Measurements from ENCODE around the gene TMEM89.

Gene TMEM89

GRCh38 chr3:48591886-48592518, 29.6 kb downstream of the TMEM89 start:
- no peak for DNase-seq
- Histone ChIP-seq H3K4me1 (ENCODE audit: control insufficient read depth, insufficient read depth, low read length, poor library complexity, severe bottlenecking) (peaks cover 5% of the 10 kb centered on the region), H3K27ac (ENCODE audit: insufficient read depth, low read length, poor library complexity, severe bottlenecking) (no peak overlapping the region), H3K27me3 (replicated peaks; ENCODE audit: control insufficient read depth, insufficient read depth, low read length, poor library complexity, severe bottlenecking) (peaks cover 11% of the 10 kb centered on the region), H3K9me3 (ENCODE audit: control insufficient read depth, low read length) (no peaks in the 10 kb centered on the region), H3K4me3 (ENCODE audit: insufficient read depth, low read depth, low read length, poor library complexity, severe bottlenecking) (no peak overlapping the region), H3K36me3 (ENCODE audit: control insufficient read depth, insufficient read depth, low read length) (no peaks in the 10 kb centered on the region)

GRCh38 chr3:48591436-48591835, 30.1 kb downstream of the TMEM89 start:
- DNase-seq: no peak
- H3K36me3 ChIP-seq (ENCODE audit: control insufficient read depth, insufficient read depth, low read length): no peaks in the 10 kb centered on the region
- no peak overlapping the region for H3K4me3 ChIP-seq (ENCODE audit: insufficient read depth, low read depth, low read length, poor library complexity, severe bottlenecking)
- H3K27ac ChIP-seq (ENCODE audit: insufficient read depth, low read length, poor library complexity, severe bottlenecking): no peak overlapping the region
- H3K9me3 ChIP-seq (ENCODE audit: control insufficient read depth, low read length): no peaks in the 10 kb centered on the region
- H3K4me1 ChIP-seq (ENCODE audit: control insufficient read depth, insufficient read depth, low read length, poor library complexity, severe bottlenecking): peaks cover 5% of the 10 kb centered on the region
- H3K27me3 ChIP-seq (replicated peaks; ENCODE audit: control insufficient read depth, insufficient read depth, low read length, poor library complexity, severe bottlenecking): peaks cover 11% of the 10 kb centered on the region

- H3K9me3 ChIP-seq (ENCODE audit: control insufficient read depth, low read length): no peaks in the 10 kb centered on the region
- H3K36me3 ChIP-seq (ENCODE audit: control insufficient read depth, insufficient read depth, low read length): no peaks in the 10 kb centered on the region
- no peak overlapping the region for H3K27ac ChIP-seq (ENCODE audit: insufficient read depth, low read length, poor library complexity, severe bottlenecking)
- H3K4me3 ChIP-seq (ENCODE audit: insufficient read depth, low read depth, low read length, poor library complexity, severe bottlenecking): no peak overlapping the region
- no peaks in the 10 kb centered on the region for H3K4me1 ChIP-seq (ENCODE audit: control insufficient read depth, insufficient read depth, low read length, poor library complexity, severe bottlenecking)
- no peak for DNase-seq
- H3K27me3 ChIP-seq (replicated peaks; ENCODE audit: control insufficient read depth, insufficient read depth, low read length, poor library complexity, severe bottlenecking): peaks cover 3% of the 10 kb centered on the region
These were observed 33.3 kb downstream of the TMEM89 start for GRCh38 chr3:48588230-48588629.

- Histone ChIP-seq H3K4me3 (ENCODE audit: insufficient read depth, low read depth, low read length, poor library complexity, severe bottlenecking) (no peak overlapping the region), H3K9me3 (ENCODE audit: control insufficient read depth, low read length) (no peaks in the 10 kb centered on the region), H3K4me1 (ENCODE audit: control insufficient read depth, insufficient read depth, low read length, poor library complexity, severe bottlenecking) (no peaks in the 10 kb centered on the region), H3K36me3 (ENCODE audit: control insufficient read depth, insufficient read depth, low read length) (no peaks in the 10 kb centered on the region), H3K27ac (ENCODE audit: insufficient read depth, low read length, poor library complexity, severe bottlenecking) (no peak overlapping the region), H3K27me3 (replicated peaks; ENCODE audit: control insufficient read depth, insufficient read depth, low read length, poor library complexity, severe bottlenecking) (no peaks in the 10 kb centered on the region)
- no peak for DNase-seq
These were observed 33.9 kb downstream of the TMEM89 start for GRCh38 chr3:48587686-48588085.

GRCh38 chr3:48585411-48585810, 36.2 kb downstream of the TMEM89 start:
- DNase-seq: no peak
- Histone ChIP-seq H3K27me3 (replicated peaks; ENCODE audit: control insufficient read depth, insufficient read depth, low read length, poor library complexity, severe bottlenecking) (no peaks in the 10 kb centered on the region), H3K4me3 (ENCODE audit: insufficient read depth, low read depth, low read length, poor library complexity, severe bottlenecking) (no peak overlapping the region), H3K36me3 (ENCODE audit: control insufficient read depth, insufficient read depth, low read length) (no peaks in the 10 kb centered on the region), H3K4me1 (ENCODE audit: control insufficient read depth, insufficient read depth, low read length, poor library complexity, severe bottlenecking) (no peaks in the 10 kb centered on the region), H3K27ac (ENCODE audit: insufficient read depth, low read length, poor library complexity, severe bottlenecking) (no peak overlapping the region), H3K9me3 (ENCODE audit: control insufficient read depth, low read length) (no peaks in the 10 kb centered on the region)

GRCh38 chr3:48584836-48585235, 36.7 kb downstream of the TMEM89 start:
- H3K36me3 ChIP-seq (ENCODE audit: control insufficient read depth, insufficient read depth, low read length): no peaks in the 10 kb centered on the region
- H3K27ac ChIP-seq (ENCODE audit: insufficient read depth, low read length, poor library complexity, severe bottlenecking): no peak overlapping the region
- no peaks in the 10 kb centered on the region for H3K9me3 ChIP-seq (ENCODE audit: control insufficient read depth, low read length)
- DNase-seq: no peak
- no peaks in the 10 kb centered on the region for H3K4me1 ChIP-seq (ENCODE audit: control insufficient read depth, insufficient read depth, low read length, poor library complexity, severe bottlenecking)
- H3K4me3 ChIP-seq (ENCODE audit: insufficient read depth, low read depth, low read length, poor library complexity, severe bottlenecking): no peak overlapping the region
- H3K27me3 ChIP-seq (replicated peaks; ENCODE audit: control insufficient read depth, insufficient read depth, low read length, poor library complexity, severe bottlenecking): no peaks in the 10 kb centered on the region

GRCh38 chr3:48581621-48582481, 39.7 kb downstream of the TMEM89 start:
- Histone ChIP-seq H3K27me3 (replicated peaks; ENCODE audit: control insufficient read depth, insufficient read depth, low read length, poor library complexity, severe bottlenecking) (no peaks in the 10 kb centered on the region), H3K9me3 (ENCODE audit: control insufficient read depth, low read length) (no peaks in the 10 kb centered on the region), H3K27ac (ENCODE audit: insufficient read depth, low read length, poor library complexity, severe bottlenecking) (no peak overlapping the region), H3K4me3 (ENCODE audit: insufficient read depth, low read depth, low read length, poor library complexity, severe bottlenecking) (no peak overlapping the region), H3K4me1 (ENCODE audit: control insufficient read depth, insufficient read depth, low read length, poor library complexity, severe bottlenecking) (no peaks in the 10 kb centered on the region), H3K36me3 (ENCODE audit: control insufficient read depth, insufficient read depth, low read length) (no peaks in the 10 kb centered on the region)
- no peak for DNase-seq

- DNase-seq: no peak
- Histone ChIP-seq H3K4me3 (ENCODE audit: insufficient read depth, low read depth, low read length, poor library complexity, severe bottlenecking) (no peak overlapping the region), H3K36me3 (ENCODE audit: control insufficient read depth, insufficient read depth, low read length) (no peaks in the 10 kb centered on the region), H3K9me3 (ENCODE audit: control insufficient read depth, low read length) (no peaks in the 10 kb centered on the region), H3K27me3 (replicated peaks; ENCODE audit: control insufficient read depth, insufficient read depth, low read length, poor library complexity, severe bottlenecking) (no peaks in the 10 kb centered on the region), H3K27ac (ENCODE audit: insufficient read depth, low read length, poor library complexity, severe bottlenecking) (no peak overlapping the region), H3K4me1 (ENCODE audit: control insufficient read depth, insufficient read depth, low read length, poor library complexity, severe bottlenecking) (no peaks in the 10 kb centered on the region)
These were observed 44.9 kb downstream of the TMEM89 start for GRCh38 chr3:48576647-48577046.

- no peak for DNase-seq
These were observed 46.2 kb downstream of the TMEM89 start for GRCh38 chr3:48575366-48575765.

GRCh38 chr3:48573973-48574585, 47.5 kb downstream of the TMEM89 start:
- Histone ChIP-seq H3K4me1 (ENCODE audit: control insufficient read depth, insufficient read depth, low read length, poor library complexity, severe bottlenecking) (no peaks in the 10 kb centered on the region), H3K4me3 (ENCODE audit: insufficient read depth, low read depth, low read length, poor library complexity, severe bottlenecking) (no peak overlapping the region), H3K9me3 (ENCODE audit: control insufficient read depth, low read length) (no peaks in the 10 kb centered on the region), H3K36me3 (ENCODE audit: control insufficient read depth, insufficient read depth, low read length) (no peaks in the 10 kb centered on the region), H3K27me3 (replicated peaks; ENCODE audit: control insufficient read depth, insufficient read depth, low read length, poor library complexity, severe bottlenecking) (no peaks in the 10 kb centered on the region), H3K27ac (ENCODE audit: insufficient read depth, low read length, poor library complexity, severe bottlenecking) (no peak overlapping the region)
- no peak for DNase-seq

More at GRCh38 chr3:48575366-48575765, 46.2 kb downstream of the TMEM89 start:
- Histone ChIP-seq H3K9me3 (ENCODE audit: control insufficient read depth, low read length) (no peaks in the 10 kb centered on the region), H3K4me3 (ENCODE audit: insufficient read depth, low read depth, low read length, poor library complexity, severe bottlenecking) (no peak overlapping the region), H3K27ac (ENCODE audit: insufficient read depth, low read length, poor library complexity, severe bottlenecking) (no peak overlapping the region), H3K4me1 (ENCODE audit: control insufficient read depth, insufficient read depth, low read length, poor library complexity, severe bottlenecking) (no peaks in the 10 kb centered on the region), H3K27me3 (replicated peaks; ENCODE audit: control insufficient read depth, insufficient read depth, low read length, poor library complexity, severe bottlenecking) (no peaks in the 10 kb centered on the region), H3K36me3 (ENCODE audit: control insufficient read depth, insufficient read depth, low read length) (no peaks in the 10 kb centered on the region)

Data from effector memory CD4-positive, alpha-beta T cell (primary cell).